ENCODE data around the gene BCL6.

The BCL6 gene

DNA sequence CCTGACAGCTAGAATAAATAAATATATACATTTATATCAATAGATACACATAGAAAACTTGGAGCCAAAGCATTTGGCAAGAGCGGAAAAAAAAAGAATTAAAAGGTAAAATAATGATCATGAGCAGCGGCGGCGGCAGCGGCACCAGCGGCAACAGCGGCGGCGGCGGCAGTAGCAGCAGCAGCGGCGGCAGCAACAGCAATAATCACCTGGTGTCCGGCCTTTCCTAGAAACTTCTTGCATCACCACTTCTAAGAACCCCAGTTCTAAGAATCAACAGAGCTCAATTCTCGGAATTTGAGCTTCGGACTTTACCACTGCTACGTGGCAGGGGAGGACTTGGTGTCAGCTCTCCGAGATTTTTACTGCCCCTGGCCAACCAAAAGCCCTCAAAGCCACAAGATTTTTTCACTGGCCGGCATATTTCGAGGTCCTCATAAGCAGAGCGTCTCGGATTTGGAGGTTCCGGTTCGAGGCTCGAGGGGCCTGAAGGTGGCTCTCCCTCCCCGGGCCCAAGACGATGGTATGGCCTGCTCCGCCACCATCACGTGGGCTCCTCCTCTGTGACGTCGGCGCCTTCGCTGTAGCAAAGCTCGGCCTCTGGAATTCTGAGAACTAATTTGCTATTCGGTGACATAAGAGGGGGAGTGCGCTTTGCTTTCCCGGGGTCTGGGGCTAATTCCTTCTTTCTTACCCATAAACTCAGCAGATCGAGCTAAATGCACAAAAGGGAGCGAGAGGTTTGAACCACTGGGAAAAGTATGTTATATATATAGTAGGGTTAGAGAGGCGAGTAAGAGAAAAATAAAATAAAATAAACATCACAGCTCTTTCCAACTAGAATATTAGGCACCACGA, at the start of gene BCL6:
Gene BCL6 (minus strand): TSS at position 268 of the 858 bp plus-strand sequence. CDS start 11,775 bp downstream, outside the sequence.
- peak; percentile 71 for DNase-seq (ENCODE audit: low spot score)

- DNase-seq (ENCODE audit: low spot score): no peak
Measured at GRCh38 chr3:187794731-187795130, 49.5 kb upstream of the BCL6 start.

- DNase-seq (ENCODE audit: low spot score): no peak
Measured at GRCh38 chr3:187793618-187794017, 48.4 kb upstream of the BCL6 start.

GRCh38 chr3:187792521-187792920, 47.3 kb upstream of the BCL6 start:
- DNase-seq (ENCODE audit: low spot score): no peak

- no peak for DNase-seq (ENCODE audit: low spot score)
Measured at GRCh38 chr3:187789872-187790271, 44.6 kb upstream of the BCL6 start.

DNA sequence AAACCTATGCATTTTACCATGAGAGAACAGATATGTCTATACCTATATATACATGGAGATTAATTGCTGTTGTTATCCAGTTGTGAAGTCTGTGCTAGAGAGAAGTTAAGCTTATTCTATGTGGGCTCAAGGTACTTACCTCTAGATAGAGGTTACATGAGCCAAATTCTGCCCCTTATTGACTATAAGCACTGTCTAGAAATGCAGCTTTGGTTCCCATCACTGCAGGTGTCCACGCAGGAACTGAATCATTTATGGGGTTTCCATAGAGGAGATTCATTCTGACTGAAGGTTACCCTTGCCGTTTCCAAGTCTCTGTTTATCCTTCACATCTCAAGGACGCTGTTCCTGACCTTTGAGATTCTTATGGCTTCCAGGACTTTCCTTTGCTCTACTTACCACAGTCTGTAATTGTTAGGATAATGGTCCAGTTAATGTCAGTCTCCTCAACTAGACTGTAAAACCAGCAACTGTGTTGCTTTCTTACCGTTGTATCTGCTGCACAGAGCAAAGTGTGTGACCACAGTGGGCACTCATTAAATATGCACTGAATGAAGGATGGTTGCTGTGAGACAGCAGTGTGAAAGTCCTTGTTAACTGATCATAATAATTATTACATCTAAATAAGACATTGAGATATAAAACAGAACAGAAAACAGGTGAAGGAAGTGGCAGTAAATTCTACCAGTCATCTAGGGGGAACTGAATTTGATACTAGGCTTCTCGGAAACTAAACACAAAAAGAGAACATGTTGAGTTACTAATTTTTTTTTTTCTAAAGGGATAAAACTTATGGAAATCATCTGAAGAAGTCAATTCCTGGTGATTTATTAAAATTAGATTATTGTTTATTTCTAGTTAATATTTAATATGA, 44.0 kb upstream of the BCL6 start:
- no peak for DNase-seq (ENCODE audit: low spot score)

DNA sequence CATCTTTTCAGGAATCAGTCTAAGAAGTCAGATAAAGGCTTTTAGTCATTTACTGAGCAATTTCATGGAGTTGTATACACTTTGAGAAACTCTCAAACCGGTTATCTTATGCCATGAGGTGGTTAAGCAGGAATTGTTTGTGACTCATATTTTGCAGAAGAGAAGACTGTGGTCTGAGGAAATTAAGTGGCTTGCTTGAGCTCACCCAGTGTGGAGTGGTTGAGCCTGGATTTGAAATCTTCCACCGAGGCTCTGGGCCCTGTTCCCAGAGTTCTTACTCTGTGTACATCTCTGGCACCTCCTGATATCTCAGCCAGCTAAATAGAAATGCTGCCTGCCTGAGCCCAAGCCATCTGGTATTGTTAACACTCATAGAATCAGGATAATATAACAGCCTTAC, 37.8 kb upstream of the BCL6 start:
- DNase-seq (ENCODE audit: low spot score): no peak

- DNase-seq (ENCODE audit: low spot score): no peak
Measured at GRCh38 chr3:187782006-187782405, 36.7 kb upstream of the BCL6 start.

- DNase-seq (ENCODE audit: low spot score): no peak
Measured at GRCh38 chr3:187781001-187781400, 35.7 kb upstream of the BCL6 start.

DNA sequence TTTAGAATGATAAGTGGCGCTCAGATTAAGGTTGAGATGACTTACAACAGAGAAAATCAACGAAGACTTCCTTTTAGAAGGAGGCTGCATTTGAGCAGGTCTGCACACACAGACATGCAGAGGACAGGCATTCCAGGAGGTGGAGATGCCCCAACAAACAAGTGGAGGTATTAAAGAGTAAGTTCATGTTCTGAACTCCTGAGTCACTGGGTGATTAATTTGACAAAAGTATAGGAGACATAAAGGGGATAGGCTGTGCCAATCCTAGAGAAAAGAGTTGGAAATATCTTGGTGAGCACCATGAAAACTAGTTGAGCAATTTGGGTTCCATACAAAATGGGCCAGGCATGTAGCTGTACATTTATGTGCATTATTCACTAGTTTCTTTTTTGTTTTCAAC, 33.5 kb upstream of the BCL6 start:
- no peak for DNase-seq (ENCODE audit: low spot score)

DNA sequence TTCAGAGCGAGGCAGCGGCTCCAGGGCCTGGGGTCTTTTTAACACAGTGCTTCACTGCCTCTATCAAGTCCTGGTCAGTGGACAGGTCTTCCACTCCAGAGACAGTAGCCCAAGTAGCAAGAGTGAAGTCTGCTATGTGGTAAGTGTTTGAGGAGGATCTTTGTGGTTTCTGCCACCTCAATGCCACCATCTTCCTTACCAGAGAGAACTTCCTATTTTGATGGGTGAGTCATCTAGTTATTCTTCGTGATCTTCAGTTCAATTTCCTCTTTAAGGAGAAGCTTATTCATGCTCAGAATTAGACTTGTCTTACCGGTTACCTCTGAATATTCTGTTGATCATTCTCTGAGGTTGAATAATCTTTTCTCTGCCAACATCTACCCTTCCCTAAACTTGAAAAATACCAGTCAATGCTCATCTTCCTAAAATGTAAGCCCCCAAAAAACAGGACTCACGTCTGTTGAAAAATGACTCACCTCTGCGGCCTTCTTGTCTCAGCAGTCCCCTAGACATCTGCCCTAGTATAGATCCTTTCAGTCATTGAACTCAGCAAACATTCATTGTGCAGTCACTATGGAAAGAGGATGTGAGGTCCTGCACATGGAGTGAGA, 32.2 kb upstream of the BCL6 start:
- no peak for DNase-seq (ENCODE audit: low spot score)

- DNase-seq (ENCODE audit: low spot score): no peak
Measured at GRCh38 chr3:187775549-187775948, 30.3 kb upstream of the BCL6 start.

DNA sequence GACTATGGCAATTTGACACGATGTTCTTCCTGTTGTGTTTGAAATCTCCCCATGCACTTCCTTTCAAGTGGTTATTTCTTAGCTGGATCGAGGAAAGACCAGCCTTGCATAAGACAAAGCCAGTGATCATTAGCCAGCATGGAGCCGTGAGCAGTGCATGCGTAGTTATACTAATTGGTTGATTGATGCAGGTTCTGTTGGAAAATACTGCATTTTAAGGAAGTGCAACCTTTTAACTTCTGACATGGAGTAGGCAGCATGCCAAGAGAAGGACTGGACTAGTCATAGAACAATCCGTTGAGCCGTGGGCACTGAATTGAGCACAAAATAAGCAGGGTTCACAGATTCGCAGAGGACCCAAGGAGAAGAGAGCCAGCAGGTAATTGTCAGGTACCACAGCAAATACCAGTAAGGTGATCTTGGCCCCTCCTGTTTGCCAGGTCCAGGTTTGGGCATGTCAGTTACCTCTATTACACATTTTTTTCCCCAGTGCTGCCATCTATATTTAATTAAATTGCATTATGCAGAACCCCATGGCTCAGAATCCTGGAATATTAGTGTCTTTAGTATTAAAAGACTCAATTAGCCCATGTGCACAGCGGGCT, 29.0 kb upstream of the BCL6 start:
- no peak for DNase-seq (ENCODE audit: low spot score)

DNA sequence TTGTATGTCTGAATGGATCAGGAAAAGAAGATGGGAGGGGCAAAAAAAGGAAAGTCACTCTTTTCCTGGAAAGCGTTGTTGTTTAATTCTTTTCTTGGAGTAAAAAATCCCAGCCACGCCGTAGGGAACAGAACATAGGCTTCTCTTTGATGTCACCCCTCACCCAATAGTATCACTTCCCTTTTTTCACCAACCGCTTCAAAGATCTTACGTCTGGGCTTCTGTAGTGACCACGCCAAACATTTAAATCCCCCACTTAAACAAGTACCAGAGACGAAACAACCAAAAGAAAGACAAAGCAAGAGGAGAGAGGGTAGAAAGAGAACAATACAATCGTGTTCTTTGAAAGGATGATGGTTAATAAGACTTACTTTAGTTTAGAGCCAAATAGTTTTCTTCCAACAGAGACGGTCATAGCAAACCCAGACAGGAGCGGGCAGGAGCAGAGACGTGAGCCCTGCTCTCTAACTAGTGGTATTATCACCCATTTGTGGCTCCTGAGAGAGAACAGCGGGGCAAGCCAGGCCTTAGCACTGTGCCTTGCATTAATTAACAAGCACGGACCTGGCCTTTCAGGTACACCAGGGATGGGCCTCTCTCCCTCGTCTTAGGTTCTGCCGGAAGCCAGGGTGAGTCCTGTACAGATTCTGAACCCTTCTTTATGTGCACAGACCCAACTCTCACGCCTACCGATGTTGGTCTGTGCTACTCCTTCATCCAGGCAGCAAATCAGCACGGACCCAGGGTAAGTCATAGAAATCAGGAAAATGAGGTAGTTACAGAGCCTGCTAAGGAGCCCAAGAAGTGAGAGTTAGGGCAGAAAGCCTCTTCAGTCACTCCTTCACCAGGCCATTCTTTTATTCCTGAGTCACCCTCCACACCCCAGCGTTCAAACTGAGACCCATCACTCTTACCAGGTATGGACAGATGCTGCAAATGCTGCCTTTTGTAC, 28.2 kb upstream of the BCL6 start:
- no peak for DNase-seq (ENCODE audit: low spot score)

DNA sequence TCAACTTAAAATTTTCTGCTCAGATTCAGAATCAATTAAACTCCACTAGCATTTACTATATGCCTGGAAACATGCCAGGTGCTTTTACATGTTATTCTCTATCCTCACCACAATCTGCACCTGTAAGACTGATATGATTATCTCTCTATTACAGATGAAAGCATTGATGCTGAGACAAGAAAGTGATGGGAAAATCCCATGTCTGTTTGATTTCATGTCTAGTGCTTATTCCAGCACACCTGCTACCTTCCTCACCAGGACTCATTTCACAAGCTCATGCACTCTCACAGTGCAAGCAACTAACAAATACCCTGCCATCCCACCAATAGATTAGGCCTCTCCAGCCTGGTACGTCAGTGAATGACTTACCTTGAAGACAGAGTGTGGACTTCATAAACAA, 25.0 kb upstream of the BCL6 start:
- DNase-seq (ENCODE audit: low spot score): no peak

DNA sequence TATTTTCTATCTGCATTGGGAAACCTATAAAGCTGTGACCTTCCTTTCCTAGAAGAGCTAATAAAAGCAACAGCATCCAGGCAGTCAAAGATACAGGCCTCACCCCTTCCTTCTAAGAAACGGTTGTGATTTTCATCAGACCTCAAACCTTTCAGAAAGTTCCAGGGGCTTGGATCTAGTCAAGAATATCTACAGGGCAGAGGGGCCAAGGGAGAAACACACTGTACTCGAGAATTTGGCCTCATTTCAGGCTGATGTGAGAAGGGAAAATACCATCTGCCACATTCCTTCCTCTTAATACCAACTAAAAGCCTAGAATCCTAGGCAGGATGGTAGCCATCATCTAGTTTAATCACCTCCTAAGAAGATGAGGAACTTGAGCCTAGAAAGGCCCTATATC, 24.5 kb upstream of the BCL6 start:
- DNase-seq (ENCODE audit: low spot score): no peak

DNA sequence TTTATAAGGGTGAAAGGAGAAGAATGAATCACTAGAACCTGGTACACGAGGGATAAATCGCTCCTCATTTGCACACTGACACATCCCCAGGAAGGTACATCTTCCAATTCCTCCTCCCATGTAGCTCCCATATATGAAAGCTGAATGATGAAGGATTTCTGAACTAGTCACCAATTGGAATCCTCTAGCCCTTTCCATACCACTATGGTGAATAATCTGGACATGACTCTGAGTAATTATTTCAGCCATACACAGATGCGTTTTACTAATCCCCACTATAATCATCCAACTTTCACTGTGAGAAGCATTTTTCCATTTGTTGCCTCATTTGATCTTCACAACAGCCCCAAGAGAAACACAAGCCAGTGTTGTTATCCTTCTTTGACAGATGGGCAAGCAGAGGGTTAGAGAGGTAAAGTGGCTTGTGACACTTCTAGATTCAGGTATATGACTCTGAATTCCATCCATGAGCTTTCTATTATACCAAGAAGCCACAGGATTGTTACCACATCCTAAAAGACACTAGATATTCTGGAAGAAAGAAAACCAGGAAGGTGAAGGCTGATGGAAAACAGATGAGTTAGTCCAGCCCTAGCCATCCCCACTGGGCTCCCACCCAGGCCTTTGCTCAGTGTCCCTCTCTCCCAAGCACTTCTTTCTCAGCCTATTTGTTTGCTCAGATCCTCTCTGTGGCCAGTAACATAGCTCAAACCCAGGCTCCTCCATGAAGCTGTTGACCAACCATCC, 22.2 kb upstream of the BCL6 start:
- DNase-seq (ENCODE audit: low spot score): no peak

DNA sequence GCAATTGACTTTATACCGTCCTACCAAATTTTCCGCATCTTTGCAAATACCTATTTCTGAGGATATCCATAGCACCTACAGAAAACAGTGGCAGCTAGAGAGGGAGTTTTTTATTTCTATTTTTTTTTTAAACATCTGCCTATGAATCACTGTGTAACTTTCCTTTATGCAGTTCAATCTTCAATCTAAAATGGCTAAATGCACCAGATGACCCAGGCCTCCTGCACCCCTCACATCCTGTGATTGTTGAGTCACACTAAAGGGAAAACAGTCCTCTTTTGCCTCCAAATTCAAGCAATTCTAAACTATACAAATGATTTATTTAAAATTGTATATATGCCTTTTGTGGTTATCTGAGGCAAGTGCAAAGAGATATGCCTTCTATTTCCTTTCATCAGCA, 20.1 kb upstream of the BCL6 start:
- DNase-seq (ENCODE audit: low spot score): no peak

- DNase-seq (ENCODE audit: low spot score): no peak
Measured at GRCh38 chr3:187763850-187764648, 18.8 kb upstream of the BCL6 start.

GRCh38 chr3:187762792-187763191, 17.5 kb upstream of the BCL6 start:
- no peak for DNase-seq (ENCODE audit: low spot score)
